A549 (cell line): ENCODE results near the gene MBNL1. TPM values are rescaled to one million over a fixed set of nuclear protein-coding genes. Genes with fewer than 3 reads are reported as not detected.

ENCODE experiments used
- ATAC-seq, 2 experiments: fragments of 200-7000 bp in 1 of 2; fragments of >200 bp in 1 of 2; cut with Nextera tagmentation in 1 of 2; cut with Tn5 transposase in 1 of 2; 3 replicates each; pipeline versions ENCODE4 v1.8.0 to v1.9.1; 2018 to 2020; ENCODE audit warnings: mild to moderate bottlenecking in 1 of 2, moderate library complexity in 1 of 2
- CTCF ChIA-PET: fragments of 300-600 bp; sonication (Branson Sonifier 250); formaldehyde crosslinking; extraction: SDS; loops from one replicate; lab custom pipeline; 2021; ENCODE audit warnings: antibody characterized with exemption, inconsistent platforms; lab: Yijun Ruan, JAX
- POLR2A ChIA-PET: fragments of 350-600 bp; formaldehyde crosslinking; extraction: SDS; loops from one replicate; lab custom pipeline; 2021; ENCODE audit warnings: antibody characterized with exemption, inconsistent platforms; lab: Yijun Ruan, JAX
- DNase-seq, 2 experiments: peaks; one replicate each; pipeline versions ENCODE4 v3.0.0 to v3.0.0-alpha.2; 2011 to 2016; ENCODE audit warnings: low read depth in 1 of 2, low spot score in 1 of 2
- FAIRE-seq: peaks from 2 replicates; lab custom pipeline; 2011; peaks lifted over from hg19 to GRCh38; lab: Jason Lieb, UNC
- H3K27ac ChIP-seq, 2 experiments: fragments of >200 bp; sonication (Bioruptor Twin); formaldehyde crosslinking; 3 replicates each; pipeline ENCODE4 v1.5.1; 2016 to 2017
- H3K4me1 ChIP-seq: fragments of >200 bp; sonication (Bioruptor Twin); formaldehyde crosslinking; 3 replicates; pipeline ENCODE4 v1.6.1; 2016
- H3K4me2 ChIP-seq: fragments of >200 bp; sonication (Bioruptor Twin); formaldehyde crosslinking; 3 replicates; pipeline ENCODE4 v1.6.1; 2016
- H3K4me3 ChIP-seq: fragments of >200 bp; sonication (Bioruptor Twin); formaldehyde crosslinking; 3 replicates; pipeline ENCODE4 v1.5.1; 2016
- H3K9me3 ChIP-seq: fragments of >200 bp; sonication (Bioruptor Twin); formaldehyde crosslinking; 3 replicates; pipeline ENCODE4 v1.6.1; 2016
- BHLHE40 ChIP-seq: IDR thresholded peaks from 2 replicates; pipeline ENCODE4 v1.6.1; 2012; ENCODE audit warnings: low read depth, low read length, inconsistent platforms
- CEBPB ChIP-seq, 2 experiments: fragments of >200 bp in 1 of 2; sonication (Bioruptor Twin) in 1 of 2; formaldehyde crosslinking in 1 of 2; IDR thresholded peaks; 2 replicates each; pipeline ENCODE4 v1.6.1; 2012 to 2016
- EHMT2 ChIP-seq: fragments of 200-600 bp; sonication (generic); IDR thresholded peaks from 2 replicates; pipeline ENCODE4 v1.6.1; 2016; ENCODE audit warnings: antibody characterized with exemption, low read depth, mild to moderate bottlenecking, moderate library complexity
- HOXB13 ChIP-seq: fragments of 250-450 bp; sonication (Bioruptor Pico); IDR thresholded peaks from 2 replicates; pipeline ENCODE4 v1.5.0; 2020; ENCODE audit warnings: low read depth, mild to moderate bottlenecking, moderate library complexity
- HOXB5 ChIP-seq: fragments of 250-450 bp; sonication (Bioruptor Pico); IDR thresholded peaks from 2 replicates; pipeline ENCODE4 v1.5.0; 2020; ENCODE audit warnings: mild to moderate bottlenecking, moderate library complexity
- MAFK ChIP-seq: fragments of 450-650 bp; IDR thresholded peaks from 2 replicates; pipeline ENCODE4 v1.6.1; 2014; ENCODE audit not compliant: partially characterized antibody
- NFE2L2 ChIP-seq: fragments of 150-350 bp; conservative IDR thresholded peaks from 2 replicates; pipeline ENCODE4 v1.6.1; 2014; ENCODE audit warnings: low read length
- RCOR1 ChIP-seq: fragments of 150-350 bp; IDR thresholded peaks from 2 replicates; pipeline ENCODE4 v1.6.1; 2014; ENCODE audit warnings: antibody characterized with exemption, low read length, low read depth
- ZC3H11A ChIP-seq: fragments of 450-650 bp; IDR thresholded peaks from 2 replicates; pipeline ENCODE4 v1.6.1; 2014; ENCODE audit warnings: antibody characterized with exemption, mild to moderate bottlenecking
- ZSCAN20 ChIP-seq: fragments of 250-450 bp; sonication (Bioruptor Pico); IDR thresholded peaks from 2 replicates; pipeline ENCODE4 v1.8.0; 2022; ENCODE audit warnings: mild to moderate bottlenecking, moderate library complexity
- WGBS: methylation state at CpG from one replicate; pipeline ENCODE4 v1.1.6; 2017; ENCODE audit errors: missing lambda C conversion rate; 5-methylcytosine and 5-hydroxymethylcytosine counted together
- polyA plus RNA-seq, 4 experiments: library from polyadenylated mRNA; depleted of rRNA in 3 of 4; stranded (reverse); fragments of >200 nt; fragmentation: RNase III in 1 of 4; extraction: RNeasy Plus Mini Kit Qiagen cat#74134 plus additional on column Dnase treatment in 1 of 4; gene quantifications; 2 replicates in 3 of 4; 3 replicates in 1 of 4; pipeline ENCODE4 v1.2.3, GENCODE V29; 2011 to 2017
- TF ChIP-seq, protein P1 (sequence below): IDR thresholded peaks from 2 replicates; pipeline ENCODE4 v1.6.1; 2012
- TF ChIP-seq, protein P2 (sequence below): fragments of 450-650 bp; IDR thresholded peaks from 2 replicates; pipeline ENCODE4 v1.6.1; 2014; ENCODE audit warnings: antibody characterized with exemption
- TF ChIP-seq, protein P3 (sequence below): fragments of 250-450 bp; sonication (Bioruptor Pico); IDR thresholded peaks from 2 replicates; pipeline ENCODE4 v1.5.0; 2020; ENCODE audit warnings: low read depth, mild to moderate bottlenecking, moderate library complexity
- TF ChIP-seq, protein P4 (sequence below): IDR thresholded peaks from 2 replicates; pipeline ENCODE4 v1.6.1; 2012; ENCODE audit warnings: low read depth, borderline replicate concordance
- TF ChIP-seq, protein P5 (sequence below): fragments of >200 bp; sonication (Bioruptor Twin); formaldehyde crosslinking; IDR thresholded peaks from 3 replicates; pipeline ENCODE4 v1.6.1; 2016

The MBNL1 gene
- polyA plus RNA-seq, 2 of the 4 experiments (the other 2 are of a cell fraction), result 60.5 to 92.5 TPM

DNA sequence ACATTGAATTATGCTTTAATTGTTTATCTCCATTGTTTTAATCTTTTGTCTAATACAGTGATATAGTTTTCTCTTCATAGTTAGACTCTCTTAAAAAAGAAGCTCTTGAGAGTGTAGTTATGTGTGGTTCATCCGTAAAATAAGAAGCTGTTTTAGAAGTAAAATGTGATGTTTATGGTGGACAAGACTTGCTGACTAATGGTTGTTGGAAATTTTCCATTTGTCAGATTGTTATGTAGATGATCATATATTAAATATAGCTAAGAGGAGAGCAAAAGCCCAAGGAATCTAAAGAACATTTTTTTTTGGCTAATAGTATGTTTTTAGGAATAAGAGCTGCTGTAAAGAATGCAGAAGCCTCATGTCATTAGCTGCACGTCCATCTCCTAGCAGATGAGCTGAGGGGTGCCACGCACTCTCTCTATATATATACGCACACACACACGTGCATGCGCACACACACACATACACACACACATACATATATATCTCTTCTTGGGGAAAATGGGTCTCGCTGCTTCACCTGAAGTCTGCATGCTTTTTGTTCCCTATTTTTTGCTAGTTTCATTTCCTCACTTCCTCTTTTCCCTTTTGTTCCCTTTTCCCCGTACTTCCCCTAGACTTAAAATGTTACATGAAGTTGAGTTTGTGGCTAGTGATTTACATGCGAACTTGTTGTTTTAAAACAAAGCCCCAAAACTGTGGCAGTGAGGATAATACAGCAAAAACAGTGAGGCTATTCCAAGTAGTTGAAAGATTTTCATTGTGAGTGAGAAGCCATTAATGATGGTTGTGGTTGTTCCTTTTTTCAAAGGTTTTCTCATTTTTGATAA is 107.8 kb downstream of the MBNL1 start:
- peak overlapping the region; percentile 84 to 90 for H3K27ac ChIP-seq
- peak; percentile 68 to 73; a peak in 5 of 6 replicates for ATAC-seq
- DNase-seq, result peak in 1 of 2 experiments; percentile 72
- ChIA-PET CTCF (interaction anchor here (1.5 kb wide), 1 partner anchor 12 kb away, joined by 3 read pairs; no protein-coding TSS in a partner anchor), POLR2A (no interaction called here)
- WGBS, result 11% methylated on average over 9 of the region's 9 CpGs
- H3K4me1 ChIP-seq, result peaks cover 64% of the 10 kb centered on the region
- H3K4me3 ChIP-seq, result peak overlapping the region; percentile 38
- no peaks in the 10 kb centered on the region for H3K9me3 ChIP-seq
- H3K4me2 ChIP-seq, result peak overlapping the region; percentile 96
- TF ChIP-seq BHLHE40, result peak; percentile 71
- TF ChIP-seq EHMT2, result no peak
- TF ChIP-seq NFE2L2, result no peak
- TF ChIP-seq HOXB13 (CRISPR knock-in tag), result peak; percentile 40; the same call in 1 of the 2 replicates
- peak; percentile 86 for TF ChIP-seq MAFK
- TF ChIP-seq, protein P1, sequence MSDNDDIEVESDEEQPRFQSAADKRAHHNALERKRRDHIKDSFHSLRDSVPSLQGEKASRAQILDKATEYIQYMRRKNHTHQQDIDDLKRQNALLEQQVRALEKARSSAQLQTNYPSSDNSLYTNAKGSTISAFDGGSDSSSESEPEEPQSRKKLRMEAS, result peak; percentile 78
- no peak for FAIRE-seq

DNA sequence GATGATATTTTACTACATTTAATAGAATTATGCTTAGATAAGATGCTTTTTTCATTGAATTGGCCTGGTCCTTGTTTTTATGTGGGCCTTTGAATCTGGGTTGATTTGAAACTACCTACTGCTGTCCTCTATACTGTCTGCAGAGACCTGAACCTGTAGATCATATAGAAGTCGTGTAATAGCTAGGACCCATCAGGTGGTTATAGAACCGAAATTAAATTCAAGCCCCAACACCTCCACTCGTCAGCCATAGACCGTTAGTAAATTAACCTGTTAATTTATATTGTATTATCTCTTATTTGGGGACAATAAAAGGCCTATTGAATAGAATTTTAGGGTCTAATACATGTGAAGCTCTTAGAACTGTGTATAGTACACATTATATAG is 108.4 kb downstream of the MBNL1 start:
- no peak for FAIRE-seq
- Histone ChIP-seq H3K4me1 (peaks cover 66% of the 10 kb centered on the region), H3K4me3 (peak overlapping the region; percentile 38; the same call in 2 of the 3 replicates), H3K27ac (peak overlapping the region; percentile 84 to 90), H3K4me2 (peak overlapping the region; percentile 96), H3K9me3 (no peaks in the 10 kb centered on the region)
- ChIA-PET POLR2A (no interaction called here), CTCF (interaction anchor here (1.5 kb wide), 1 partner anchor 11 kb away, joined by 3 read pairs; no protein-coding TSS in a partner anchor)
- 83% methylated on average over 4 of the region's 4 CpGs for WGBS
- DNase-seq, result no peak
- peak in 1 of 2 experiments; percentile 44; a peak in 1 of 6 replicates for ATAC-seq
- TF ChIP-seq, protein P2, sequence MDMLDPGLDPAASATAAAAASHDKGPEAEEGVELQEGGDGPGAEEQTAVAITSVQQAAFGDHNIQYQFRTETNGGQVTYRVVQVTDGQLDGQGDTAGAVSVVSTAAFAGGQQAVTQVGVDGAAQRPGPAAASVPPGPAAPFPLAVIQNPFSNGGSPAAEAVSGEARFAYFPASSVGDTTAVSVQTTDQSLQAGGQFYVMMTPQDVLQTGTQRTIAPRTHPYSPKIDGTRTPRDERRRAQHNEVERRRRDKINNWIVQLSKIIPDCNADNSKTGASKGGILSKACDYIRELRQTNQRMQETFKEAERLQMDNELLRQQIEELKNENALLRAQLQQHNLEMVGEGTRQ, result no peak
- TF ChIP-seq CEBPB (IDR thresholded peaks at IDR 0.05) (no peak), ZC3H11A (no peak), BHLHE40 (no peak), HOXB5 (CRISPR knock-in tag) (no peak)
- TF ChIP-seq, protein P3, sequence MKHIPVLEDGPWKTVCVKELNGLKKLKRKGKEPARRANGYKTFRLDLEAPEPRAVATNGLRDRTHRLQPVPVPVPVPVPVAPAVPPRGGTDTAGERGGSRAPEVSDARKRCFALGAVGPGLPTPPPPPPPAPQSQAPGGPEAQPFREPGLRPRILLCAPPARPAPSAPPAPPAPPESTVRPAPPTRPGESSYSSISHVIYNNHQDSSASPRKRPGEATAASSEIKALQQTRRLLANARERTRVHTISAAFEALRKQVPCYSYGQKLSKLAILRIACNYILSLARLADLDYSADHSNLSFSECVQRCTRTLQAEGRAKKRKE (CRISPR knock-in tag), result no peak
- TF ChIP-seq, protein P4, sequence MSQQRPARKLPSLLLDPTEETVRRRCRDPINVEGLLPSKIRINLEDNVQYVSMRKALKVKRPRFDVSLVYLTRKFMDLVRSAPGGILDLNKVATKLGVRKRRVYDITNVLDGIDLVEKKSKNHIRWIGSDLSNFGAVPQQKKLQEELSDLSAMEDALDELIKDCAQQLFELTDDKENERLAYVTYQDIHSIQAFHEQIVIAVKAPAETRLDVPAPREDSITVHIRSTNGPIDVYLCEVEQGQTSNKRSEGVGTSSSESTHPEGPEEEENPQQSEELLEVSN, result no peak

DNA sequence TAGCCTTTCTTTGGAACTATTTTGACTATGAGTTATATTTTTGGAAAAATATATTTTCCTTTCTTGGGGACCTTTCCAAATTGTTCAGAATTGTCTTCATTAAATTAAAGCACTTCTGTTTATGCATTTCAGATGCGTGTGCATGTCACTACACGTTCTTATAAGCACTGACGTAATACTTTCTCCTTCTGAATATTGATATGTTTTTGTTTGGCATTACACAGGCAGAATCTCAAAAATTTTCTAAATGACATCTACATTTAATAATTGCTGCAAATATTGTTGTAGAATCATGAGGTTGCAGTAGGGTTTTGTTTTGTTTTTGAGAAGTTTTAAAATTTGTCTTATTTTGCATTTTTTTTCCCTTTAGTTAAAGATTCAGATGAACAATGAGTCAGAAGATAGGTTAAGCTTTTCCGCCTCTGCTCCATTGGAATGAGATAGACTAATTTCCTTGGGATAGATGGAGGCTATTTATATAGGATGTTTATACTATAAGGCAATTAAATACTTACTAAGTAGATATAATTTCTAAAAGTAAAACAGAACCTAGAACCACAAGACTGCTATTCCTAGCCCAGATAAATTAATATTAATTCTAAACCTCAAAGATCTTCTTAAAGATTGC is 110.8 kb downstream of the MBNL1 start:
- FAIRE-seq, result no peak
- Histone ChIP-seq H3K4me1 (peaks cover 70% of the 10 kb centered on the region), H3K27ac (peak overlapping the region in 1 of 2 experiments; percentile 79; a peak in 2 of 6 replicates), H3K4me2 (peak overlapping the region; percentile 92), H3K9me3 (no peaks in the 10 kb centered on the region), H3K4me3 (no peak overlapping the region)
- ATAC-seq, result no peak
- WGBS, result 59% methylated on average over 4 of the region's 4 CpGs
- DNase-seq, result no peak
- TF ChIP-seq, protein P5, sequence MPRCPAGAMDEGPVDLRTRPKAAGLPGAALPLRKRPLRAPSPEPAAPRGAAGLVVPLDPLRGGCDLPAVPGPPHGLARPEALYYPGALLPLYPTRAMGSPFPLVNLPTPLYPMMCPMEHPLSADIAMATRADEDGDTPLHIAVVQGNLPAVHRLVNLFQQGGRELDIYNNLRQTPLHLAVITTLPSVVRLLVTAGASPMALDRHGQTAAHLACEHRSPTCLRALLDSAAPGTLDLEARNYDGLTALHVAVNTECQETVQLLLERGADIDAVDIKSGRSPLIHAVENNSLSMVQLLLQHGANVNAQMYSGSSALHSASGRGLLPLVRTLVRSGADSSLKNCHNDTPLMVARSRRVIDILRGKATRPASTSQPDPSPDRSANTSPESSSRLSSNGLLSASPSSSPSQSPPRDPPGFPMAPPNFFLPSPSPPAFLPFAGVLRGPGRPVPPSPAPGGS, result no peak
- TF ChIP-seq RCOR1 (no peak), ZSCAN20 (CRISPR knock-in tag) (0 out of 2 replicates have a peak, but pooled peaks have one; percentile 25)
- ChIA-PET CTCF (no interaction called here), POLR2A (no interaction called here)
